Measurements from ENCODE around the gene FBLN5.

- no peak for TF ChIP-seq CTCF (conservative IDR thresholded peaks at IDR 0.05 in 1 of 2, IDR thresholded peaks at IDR 0.05 in 1 of 2; ENCODE audit: low read depth in 1 of 2, low read length in 2 of 2)
- TF ChIP-seq EZH2 (IDR thresholded peaks at IDR 0.05; ENCODE audit: low read length, missing control alignments) = no peak
Measured at GRCh38 chr14:91912035-91912434, 35.5 kb downstream of the FBLN5 start.

All from fibroblast of lung (primary cell).